HG03575 (cell line): Measurements from ENCODE around the gene ARHGAP44.
A peak's percentile ranks its signal among the peaks of the same experiment; 100 is the strongest.
"Not testable (repeated sequence)": the region's sequence is repeated elsewhere in the genome, so short reads cannot be mapped to it uniquely, and the experiment has no call there.

Experiments used
- ATAC-seq: cut with Tn5 transposase; IDR thresholded peaks from one replicate; pipeline ENCODE4 v1.9.1; 2021; ENCODE audit not compliant: unreplicated experiment, insufficient number of reproducible peaks, low FRiP score; ENCODE audit errors: extremely low read depth

ARHGAP44 gene

GRCh38 chr17:12814718-12815117 is 25.4 kb downstream of the ARHGAP44 start:
- no peak for ATAC-seq

GRCh38 chr17:12815642-12816141 is 26.4 kb downstream of the ARHGAP44 start:
- ATAC-seq: peak; percentile 99

GRCh38 chr17:12821376-12821940 is 32.2 kb downstream of the ARHGAP44 start:
- ATAC-seq: no peak

GRCh38 chr17:12826431-12826830 is 37.1 kb downstream of the ARHGAP44 start:
- ATAC-seq: no peak

GRCh38 chr17:12830777-12831247 is 41.5 kb downstream of the ARHGAP44 start:
- no peak for ATAC-seq

GRCh38 chr17:12831839-12832238 is 42.5 kb downstream of the ARHGAP44 start:
- ATAC-seq: no peak

- no peak for ATAC-seq
Measured at GRCh38 chr17:12839042-12839441, 49.7 kb downstream of the ARHGAP44 start.

GRCh38 chr17:12842936-12843335 is 53.6 kb downstream of the ARHGAP44 start:
- no peak for ATAC-seq

GRCh38 chr17:12850996-12851395 is 61.7 kb downstream of the ARHGAP44 start:
- ATAC-seq: no peak

GRCh38 chr17:12851901-12852435 is 62.7 kb downstream of the ARHGAP44 start:
- no peak for ATAC-seq

- ATAC-seq: no peak
Measured at GRCh38 chr17:12853921-12854320, 64.6 kb downstream of the ARHGAP44 start.

- ATAC-seq: no peak
Measured at GRCh38 chr17:12856416-12856815, 67.1 kb downstream of the ARHGAP44 start.

- no peak for ATAC-seq
Measured at GRCh38 chr17:12857592-12857991, 68.3 kb downstream of the ARHGAP44 start.

GRCh38 chr17:12859520-12859919 is 70.2 kb downstream of the ARHGAP44 start:
- ATAC-seq: no peak

GRCh38 chr17:12865769-12866168 is 76.5 kb downstream of the ARHGAP44 start:
- no peak for ATAC-seq

GRCh38 chr17:12866244-12866643 is 76.9 kb downstream of the ARHGAP44 start:
- no peak for ATAC-seq

GRCh38 chr17:12867726-12868125 is 78.4 kb downstream of the ARHGAP44 start:
- ATAC-seq: no peak

GRCh38 chr17:12873415-12874125 is 84.3 kb downstream of the ARHGAP44 start:
- ATAC-seq: not testable (repeated sequence)

- ATAC-seq: no peak
Measured at GRCh38 chr17:12877953-12878669, 88.8 kb downstream of the ARHGAP44 start.

- not testable (repeated sequence) for ATAC-seq
Measured at GRCh38 chr17:12879096-12879495, 89.8 kb downstream of the ARHGAP44 start.
